Smooth muscle cell (in vitro differentiated cells): ENCODE data around the gene TBC1D12. TPM values are rescaled to one million over a fixed set of nuclear protein-coding genes. Genes with fewer than 3 reads are reported as not detected.

Experiments used
- DNase-seq: peaks from one replicate; lab custom pipeline; 2025; ENCODE audit not compliant: unreplicated experiment; lab: John Stamatoyannopoulos, UW
- H2AFZ ChIP-seq: fragments of 200-600 bp; sonication (generic); 2 replicates; pipeline ENCODE4 v1.6.0; 2016; ENCODE audit warnings: antibody characterized with exemption, low read depth, mild to moderate bottlenecking
- H3F3A ChIP-seq: fragments of 200-600 bp; sonication (generic); 2 replicates; pipeline ENCODE4 v1.6.0; 2017; ENCODE audit warnings: antibody characterized with exemption, low read depth
- H3K27ac ChIP-seq: fragments of 200-600 bp; sonication (generic); 2 replicates; pipeline ENCODE4 v1.5.1; 2016; ENCODE audit warnings: low read depth, mild to moderate bottlenecking
- H3K27me3 ChIP-seq: fragments of 200-600 bp; sonication (generic); 2 replicates; pipeline ENCODE4 v1.6.1; 2016; ENCODE audit warnings: low read depth, mild to moderate bottlenecking
- H3K36me3 ChIP-seq: fragments of 200-600 bp; sonication (generic); 2 replicates; pipeline ENCODE4 v1.5.1; 2016; ENCODE audit warnings: low read depth
- H3K4me1 ChIP-seq: fragments of 200-600 bp; sonication (generic); 2 replicates; pipeline ENCODE4 v1.5.1; 2016; ENCODE audit warnings: low read depth
- H3K4me2 ChIP-seq: fragments of 200-600 bp; sonication (generic); 2 replicates; pipeline ENCODE4 v1.6.0; 2016; ENCODE audit warnings: mild to moderate bottlenecking
- H3K4me3 ChIP-seq: fragments of 200-600 bp; sonication (generic); 2 replicates; pipeline ENCODE4 v1.5.1; 2016; ENCODE audit warnings: mild to moderate bottlenecking
- H3K79me2 ChIP-seq: fragments of 200-600 bp; sonication (generic); 2 replicates; pipeline ENCODE4 v1.6.0; 2016; ENCODE audit warnings: low read depth, mild to moderate bottlenecking
- H3K9ac ChIP-seq: fragments of 200-600 bp; sonication (generic); 2 replicates; pipeline ENCODE4 v1.6.0; 2016; ENCODE audit warnings: low read depth
- H3K9me3 ChIP-seq: fragments of 200-600 bp; sonication (generic); replicated peaks from 2 replicates; pipeline ENCODE4 v1.5.1; 2016; ENCODE audit warnings: low read depth
- H4K20me1 ChIP-seq: fragments of 200-600 bp; sonication (generic); 2 replicates; pipeline ENCODE4 v1.6.0; 2016; ENCODE audit warnings: low read depth
- CTCF ChIP-seq: fragments of 200-600 bp; sonication (generic); IDR thresholded peaks from 2 replicates; pipeline ENCODE4 v1.5.1; 2017; ENCODE audit warnings: borderline replicate concordance, mild to moderate bottlenecking, antibody characterized with exemption; ENCODE audit not compliant: insufficient read depth, poor library complexity, severe bottlenecking
- WGBS: methylation state at CpG from one replicate; pipeline ENCODE4 v1.1.7; 2016; ENCODE audit warnings: low lambda C conversion rate; 5-methylcytosine and 5-hydroxymethylcytosine counted together
- polyA plus RNA-seq: library from polyadenylated mRNA; unstranded; fragments of >200 nt; fragmentation: Nextera tagmentation; extraction: Ambion mirVana; gene quantifications from 2 replicates; pipeline ENCODE4 v1.2.1, GENCODE V29; 2016
- total RNA-seq: library from RNA; depleted of rRNA; stranded (reverse); fragments of >200 nt; gene quantifications from 2 replicates; pipeline ENCODE4 v1.2.3, GENCODE V29; 2014

The TBC1D12 gene
- total and polyA plus RNA-seq, 2 experiments from 2014 or later = 3.8 to 9.4 TPM

GRCh38 chr10:94571528-94571927 is 169.2 kb downstream of the TBC1D12 start:
- Histone ChIP-seq H3F3A (no peaks in the 10 kb centered on the region), H3K9ac (no peak overlapping the region), H3K79me2 (no peaks in the 10 kb centered on the region), H3K9me3 (no peaks in the 10 kb centered on the region), H4K20me1 (no peaks in the 10 kb centered on the region), H3K27ac (no peak overlapping the region), H2AFZ (no peak overlapping the region), H3K4me3 (no peak overlapping the region), H3K27me3 (no peaks in the 10 kb centered on the region), H3K4me1 (no peaks in the 10 kb centered on the region), H3K4me2 (no peak overlapping the region), H3K36me3 (no peaks in the 10 kb centered on the region)
- WGBS = 78% methylated on average over 3 of the region's 3 CpGs
- TF ChIP-seq CTCF = no peak
- DNase-seq = no peak

GRCh38 chr10:94578790-94579189 is 176.4 kb downstream of the TBC1D12 start:
- Histone ChIP-seq H3K9me3 (no peaks in the 10 kb centered on the region), H2AFZ (no peak overlapping the region), H3F3A (no peaks in the 10 kb centered on the region), H3K4me3 (no peak overlapping the region), H3K27ac (no peak overlapping the region), H3K79me2 (no peaks in the 10 kb centered on the region), H3K4me1 (no peaks in the 10 kb centered on the region), H3K36me3 (no peaks in the 10 kb centered on the region), H3K4me2 (no peak overlapping the region), H4K20me1 (no peaks in the 10 kb centered on the region), H3K9ac (no peak overlapping the region), H3K27me3 (no peaks in the 10 kb centered on the region)
- TF ChIP-seq CTCF = no peak
- no peak for DNase-seq
- 89% methylated on average over 4 of the region's 4 CpGs for WGBS

- Histone ChIP-seq H3K27ac (no peak overlapping the region), H3K4me1 (no peaks in the 10 kb centered on the region), H2AFZ (no peak overlapping the region), H3K79me2 (no peaks in the 10 kb centered on the region), H3K9me3 (no peaks in the 10 kb centered on the region), H3K9ac (no peak overlapping the region), H3K27me3 (no peaks in the 10 kb centered on the region), H3K4me2 (no peak overlapping the region), H3K4me3 (no peak overlapping the region), H4K20me1 (no peaks in the 10 kb centered on the region), H3K36me3 (no peaks in the 10 kb centered on the region), H3F3A (no peaks in the 10 kb centered on the region)
- no peak for TF ChIP-seq CTCF
- no peak for DNase-seq
Measured at GRCh38 chr10:94583124-94583523, 180.8 kb downstream of the TBC1D12 start.

Other genes starting within 250 kb of the TBC1D12 start
- gene NOC3L, start 39.6 kb upstream of the TBC1D12 start, total RNA-seq = 21.6 and 27.3 TPM in 2 replicates
- 8.7 and 8.8 TPM in 2 replicates for gene NOC3L, start 39.6 kb upstream of the TBC1D12 start, polyA plus RNA-seq
- 32.8 and 55.5 TPM in 2 replicates for gene HELLS, start 143.2 kb downstream of the TBC1D12 start, total RNA-seq
- gene HELLS, start 143.2 kb downstream of the TBC1D12 start, polyA plus RNA-seq = 10.5 and 18.2 TPM in 2 replicates